ENCODE data around the gene OVAAL.

GRCh38 chr1:180594723-180595122 lies 36.0 kb downstream of the OVAAL start:
- TF ChIP-seq ZNF408 (CRISPR knock-in tag; IDR thresholded peaks at IDR 0.05; ENCODE audit: low read depth) (no peak), BRCA1 (IDR thresholded peaks at IDR 0.05) (no peak), BRCA1 (CRISPR knock-in tag; IDR thresholded peaks at IDR 0.05) (no peak), CTCF (IDR thresholded peaks at IDR 0.05 in 2 of 3, conservative IDR thresholded peaks at IDR 0.05 in 1 of 3; ENCODE audit: insufficient read depth in 2 of 3, low read depth in 1 of 3, low read length in 3 of 3) (no peak)
- TF ChIP-seq, protein P1, sequence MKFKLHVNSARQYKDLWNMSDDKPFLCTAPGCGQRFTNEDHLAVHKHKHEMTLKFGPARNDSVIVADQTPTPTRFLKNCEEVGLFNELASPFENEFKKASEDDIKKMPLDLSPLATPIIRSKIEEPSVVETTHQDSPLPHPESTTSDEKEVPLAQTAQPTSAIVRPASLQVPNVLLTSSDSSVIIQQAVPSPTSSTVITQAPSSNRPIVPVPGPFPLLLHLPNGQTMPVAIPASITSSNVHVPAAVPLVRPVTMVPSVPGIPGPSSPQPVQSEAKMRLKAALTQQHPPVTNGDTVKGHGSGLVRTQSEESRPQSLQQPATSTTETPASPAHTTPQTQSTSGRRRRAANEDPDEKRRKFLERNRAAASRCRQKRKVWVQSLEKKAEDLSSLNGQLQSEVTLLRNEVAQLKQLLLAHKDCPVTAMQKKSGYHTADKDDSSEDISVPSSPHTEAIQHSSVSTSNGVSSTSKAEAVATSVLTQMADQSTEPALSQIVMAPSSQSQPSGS (CRISPR knock-in tag; IDR thresholded peaks at IDR 0.05): no peak
- TF ChIP-seq, protein P2, sequence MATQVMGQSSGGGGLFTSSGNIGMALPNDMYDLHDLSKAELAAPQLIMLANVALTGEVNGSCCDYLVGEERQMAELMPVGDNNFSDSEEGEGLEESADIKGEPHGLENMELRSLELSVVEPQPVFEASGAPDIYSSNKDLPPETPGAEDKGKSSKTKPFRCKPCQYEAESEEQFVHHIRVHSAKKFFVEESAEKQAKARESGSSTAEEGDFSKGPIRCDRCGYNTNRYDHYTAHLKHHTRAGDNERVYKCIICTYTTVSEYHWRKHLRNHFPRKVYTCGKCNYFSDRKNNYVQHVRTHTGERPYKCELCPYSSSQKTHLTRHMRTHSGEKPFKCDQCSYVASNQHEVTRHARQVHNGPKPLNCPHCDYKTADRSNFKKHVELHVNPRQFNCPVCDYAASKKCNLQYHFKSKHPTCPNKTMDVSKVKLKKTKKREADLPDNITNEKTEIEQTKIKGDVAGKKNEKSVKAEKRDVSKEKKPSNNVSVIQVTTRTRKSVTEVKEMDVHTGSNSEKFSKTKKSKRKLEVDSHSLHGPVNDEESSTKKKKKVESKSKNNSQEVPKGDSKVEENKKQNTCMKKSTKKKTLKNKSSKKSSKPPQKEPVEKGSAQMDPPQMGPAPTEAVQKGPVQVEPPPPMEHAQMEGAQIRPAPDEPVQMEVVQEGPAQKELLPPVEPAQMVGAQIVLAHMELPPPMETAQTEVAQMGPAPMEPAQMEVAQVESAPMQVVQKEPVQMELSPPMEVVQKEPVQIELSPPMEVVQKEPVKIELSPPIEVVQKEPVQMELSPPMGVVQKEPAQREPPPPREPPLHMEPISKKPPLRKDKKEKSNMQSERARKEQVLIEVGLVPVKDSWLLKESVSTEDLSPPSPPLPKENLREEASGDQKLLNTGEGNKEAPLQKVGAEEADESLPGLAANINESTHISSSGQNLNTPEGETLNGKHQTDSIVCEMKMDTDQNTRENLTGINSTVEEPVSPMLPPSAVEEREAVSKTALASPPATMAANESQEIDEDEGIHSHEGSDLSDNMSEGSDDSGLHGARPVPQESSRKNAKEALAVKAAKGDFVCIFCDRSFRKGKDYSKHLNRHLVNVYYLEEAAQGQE (IDR thresholded peaks at IDR 0.05; ENCODE audit: borderline replicate concordance): no peak
- TF ChIP-seq, protein P2 (CRISPR knock-in tag; IDR thresholded peaks at IDR 0.05; ENCODE audit: low read depth): no peak
- TF ChIP-seq, protein P3, sequence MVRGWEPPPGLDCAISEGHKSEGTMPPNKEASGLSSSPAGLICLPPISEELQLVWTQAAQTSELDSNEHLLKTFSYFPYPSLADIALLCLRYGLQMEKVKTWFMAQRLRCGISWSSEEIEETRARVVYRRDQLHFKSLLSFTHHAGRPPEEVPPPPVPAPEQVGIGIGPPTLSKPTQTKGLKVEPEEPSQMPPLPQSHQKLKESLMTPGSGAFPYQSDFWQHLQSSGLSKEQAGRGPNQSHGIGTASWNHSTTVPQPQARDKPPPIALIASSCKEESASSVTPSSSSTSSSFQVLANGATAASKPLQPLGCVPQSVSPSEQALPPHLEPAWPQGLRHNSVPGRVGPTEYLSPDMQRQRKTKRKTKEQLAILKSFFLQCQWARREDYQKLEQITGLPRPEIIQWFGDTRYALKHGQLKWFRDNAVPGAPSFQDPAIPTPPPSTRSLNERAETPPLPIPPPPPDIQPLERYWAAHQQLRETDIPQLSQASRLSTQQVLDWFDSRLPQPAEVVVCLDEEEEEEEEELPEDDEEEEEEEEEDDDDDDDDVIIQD (CRISPR knock-in tag; IDR thresholded peaks at IDR 0.05): no peak
